A549 (cell line): ENCODE results near the gene ASPSCR1. TPM values are rescaled to one million over a fixed set of nuclear protein-coding genes. Genes with fewer than 3 reads are reported as not detected.

Experiments used
- ATAC-seq, 2 experiments: fragments of 200-7000 bp in 1 of 2; fragments of >200 bp in 1 of 2; cut with Nextera tagmentation in 1 of 2; cut with Tn5 transposase in 1 of 2; 3 replicates each; pipeline versions ENCODE4 v1.8.0 to v1.9.1; 2018 to 2020; ENCODE audit warnings: mild to moderate bottlenecking in 1 of 2, moderate library complexity in 1 of 2
- CTCF ChIA-PET: fragments of 300-600 bp; sonication (Branson Sonifier 250); formaldehyde crosslinking; extraction: SDS; loops from one replicate; lab custom pipeline; 2021; ENCODE audit warnings: antibody characterized with exemption, inconsistent platforms; lab: Yijun Ruan, JAX
- POLR2A ChIA-PET: fragments of 350-600 bp; formaldehyde crosslinking; extraction: SDS; loops from one replicate; lab custom pipeline; 2021; ENCODE audit warnings: antibody characterized with exemption, inconsistent platforms; lab: Yijun Ruan, JAX
- DNase-seq, 2 experiments: peaks; one replicate each; pipeline versions ENCODE4 v3.0.0 to v3.0.0-alpha.2; 2011 to 2016; ENCODE audit warnings: low read depth in 1 of 2, low spot score in 1 of 2
- FAIRE-seq: peaks from 2 replicates; lab custom pipeline; 2011; peaks lifted over from hg19 to GRCh38; lab: Jason Lieb, UNC
- H3K27ac ChIP-seq, 2 experiments: fragments of >200 bp; sonication (Bioruptor Twin); formaldehyde crosslinking; 3 replicates each; pipeline ENCODE4 v1.5.1; 2016 to 2017
- H3K4me1 ChIP-seq: fragments of >200 bp; sonication (Bioruptor Twin); formaldehyde crosslinking; 3 replicates; pipeline ENCODE4 v1.6.1; 2016
- H3K4me2 ChIP-seq: fragments of >200 bp; sonication (Bioruptor Twin); formaldehyde crosslinking; 3 replicates; pipeline ENCODE4 v1.6.1; 2016
- H3K4me3 ChIP-seq: fragments of >200 bp; sonication (Bioruptor Twin); formaldehyde crosslinking; 3 replicates; pipeline ENCODE4 v1.5.1; 2016
- H3K9me3 ChIP-seq: fragments of >200 bp; sonication (Bioruptor Twin); formaldehyde crosslinking; 3 replicates; pipeline ENCODE4 v1.6.1; 2016
- CBX2 ChIP-seq: fragments of 200-600 bp; sonication (generic); IDR thresholded peaks from 2 replicates; pipeline ENCODE4 v1.6.1; 2016; ENCODE audit warnings: low read depth, mild to moderate bottlenecking, borderline replicate concordance
- CHD2 ChIP-seq: fragments of 150-350 bp; IDR thresholded peaks from 2 replicates; pipeline ENCODE4 v1.6.1; 2014; ENCODE audit warnings: low read length; ENCODE audit not compliant: partially characterized antibody
- CHD4 ChIP-seq: fragments of 200-600 bp; sonication (generic); IDR thresholded peaks from 2 replicates; pipeline ENCODE4 v1.6.1; 2016; ENCODE audit warnings: antibody characterized with exemption, mild to moderate bottlenecking, borderline replicate concordance
- FOSB ChIP-seq: fragments of 250-450 bp; sonication (Bioruptor Pico); IDR thresholded peaks from 2 replicates; pipeline ENCODE4 v1.5.0; 2020; ENCODE audit warnings: mild to moderate bottlenecking, moderate library complexity
- FOXS1 ChIP-seq: fragments of 250-450 bp; sonication (Bioruptor Pico); IDR thresholded peaks from 2 replicates; pipeline ENCODE4 v1.5.0; 2020; ENCODE audit warnings: mild to moderate bottlenecking, moderate library complexity
- GATA3 ChIP-seq: IDR thresholded peaks from 2 replicates; pipeline ENCODE4 v1.6.1; 2012; ENCODE audit warnings: borderline replicate concordance
- HDAC2 ChIP-seq: fragments of 200-600 bp; sonication (generic); IDR thresholded peaks from 2 replicates; pipeline ENCODE4 v1.6.1; 2016
- HOXA7 ChIP-seq: fragments of 250-450 bp; sonication (Bioruptor Pico); IDR thresholded peaks from 2 replicates; pipeline ENCODE4 v1.5.0; 2020; ENCODE audit warnings: mild to moderate bottlenecking, moderate library complexity
- JUN ChIP-seq, 2 experiments: fragments of >200 bp; sonication (Bioruptor Twin); formaldehyde crosslinking; IDR thresholded peaks; 2 replicates in 1 of 2; 3 replicates in 1 of 2; pipeline ENCODE4 v1.6.1; 2016 to 2017
- JUNB ChIP-seq: fragments of >200 bp; sonication (Bioruptor Twin); formaldehyde crosslinking; IDR thresholded peaks from 2 replicates; pipeline ENCODE4 v1.6.1; 2016
- KDM1A ChIP-seq: fragments of 200-600 bp; sonication (generic); IDR thresholded peaks from 2 replicates; pipeline ENCODE4 v1.6.1; 2016; ENCODE audit warnings: low read depth, mild to moderate bottlenecking
- MAFK ChIP-seq: fragments of 450-650 bp; IDR thresholded peaks from 2 replicates; pipeline ENCODE4 v1.6.1; 2014; ENCODE audit not compliant: partially characterized antibody
- MAZ ChIP-seq: fragments of 150-350 bp; IDR thresholded peaks from 2 replicates; pipeline ENCODE4 v1.6.1; 2014; ENCODE audit warnings: antibody characterized with exemption, low read depth, low read length, borderline replicate concordance
- MYC ChIP-seq: IDR thresholded peaks from 2 replicates; pipeline ENCODE4 v1.6.1; 2012; ENCODE audit warnings: mild to moderate bottlenecking, inconsistent platforms, low read length, improper control_type of control experiment, borderline replicate concordance
- NPAS2 ChIP-seq: fragments of 250-450 bp; sonication (Bioruptor Pico); IDR thresholded peaks from 2 replicates; pipeline ENCODE4 v1.8.0; 2022; ENCODE audit warnings: mild to moderate bottlenecking, moderate library complexity, borderline replicate concordance
- NR3C1 ChIP-seq: fragments of >200 bp; sonication (Bioruptor Twin); formaldehyde crosslinking; IDR thresholded peaks from 3 replicates; pipeline ENCODE4 v1.6.1; 2017
- RAD21 ChIP-seq, 2 experiments: fragments of >200 bp in 1 of 2; sonication (Bioruptor Twin) in 1 of 2; formaldehyde crosslinking in 1 of 2; IDR thresholded peaks in 1 of 2; conservative IDR thresholded peaks in 1 of 2; 2 replicates in 1 of 2; 3 replicates in 1 of 2; pipeline ENCODE4 v1.6.1; 2012 to 2018; ENCODE audit warnings: inconsistent platforms in 1 of 2
- TP53 ChIP-seq: fragments of 250-450 bp; sonication (Bioruptor Pico); IDR thresholded peaks from 2 replicates; pipeline ENCODE4 v1.5.0; 2021; ENCODE audit warnings: mild to moderate bottlenecking, moderate library complexity
- ZFP36 ChIP-seq: fragments of 450-650 bp; IDR thresholded peaks from 2 replicates; pipeline ENCODE4 v1.6.1; 2014; ENCODE audit warnings: borderline replicate concordance; ENCODE audit not compliant: partially characterized antibody
- ZNF302 ChIP-seq: fragments of 250-450 bp; sonication (Bioruptor Pico); IDR thresholded peaks from 2 replicates; pipeline ENCODE4 v1.9.0; 2021; ENCODE audit warnings: inconsistent platforms, mild to moderate bottlenecking, moderate library complexity
- ZSCAN20 ChIP-seq: fragments of 250-450 bp; sonication (Bioruptor Pico); IDR thresholded peaks from 2 replicates; pipeline ENCODE4 v1.8.0; 2022; ENCODE audit warnings: mild to moderate bottlenecking, moderate library complexity
- WGBS: methylation state at CpG from one replicate; pipeline ENCODE4 v1.1.6; 2017; ENCODE audit errors: missing lambda C conversion rate; 5-methylcytosine and 5-hydroxymethylcytosine counted together
- polyA plus RNA-seq, 4 experiments: library from polyadenylated mRNA; depleted of rRNA in 3 of 4; stranded (reverse); fragments of >200 nt; fragmentation: RNase III in 1 of 4; extraction: RNeasy Plus Mini Kit Qiagen cat#74134 plus additional on column Dnase treatment in 1 of 4; gene quantifications; 2 replicates in 3 of 4; 3 replicates in 1 of 4; pipeline ENCODE4 v1.2.3, GENCODE V29; 2011 to 2017
- TF ChIP-seq, protein P1 (sequence below): fragments of 200-600 bp; sonication (generic); IDR thresholded peaks from 2 replicates; pipeline ENCODE4 v1.6.1; 2016; ENCODE audit warnings: antibody characterized with exemption, mild to moderate bottlenecking, moderate library complexity
- TF ChIP-seq, protein P2 (sequence below): IDR thresholded peaks from 2 replicates; pipeline ENCODE4 v1.6.1; 2012

The ASPSCR1 gene
- polyA plus RNA-seq, 2 of the 4 experiments (the other 2 are of a cell fraction), result 12.3 to 25.7 TPM

- TF ChIP-seq ZFP36 (no peak), ZNF302 (CRISPR knock-in tag) (no peak)
Observed at GRCh38 chr17:82064433-82065192, 87.2 kb downstream of the ASPSCR1 start (continued).

DNA sequence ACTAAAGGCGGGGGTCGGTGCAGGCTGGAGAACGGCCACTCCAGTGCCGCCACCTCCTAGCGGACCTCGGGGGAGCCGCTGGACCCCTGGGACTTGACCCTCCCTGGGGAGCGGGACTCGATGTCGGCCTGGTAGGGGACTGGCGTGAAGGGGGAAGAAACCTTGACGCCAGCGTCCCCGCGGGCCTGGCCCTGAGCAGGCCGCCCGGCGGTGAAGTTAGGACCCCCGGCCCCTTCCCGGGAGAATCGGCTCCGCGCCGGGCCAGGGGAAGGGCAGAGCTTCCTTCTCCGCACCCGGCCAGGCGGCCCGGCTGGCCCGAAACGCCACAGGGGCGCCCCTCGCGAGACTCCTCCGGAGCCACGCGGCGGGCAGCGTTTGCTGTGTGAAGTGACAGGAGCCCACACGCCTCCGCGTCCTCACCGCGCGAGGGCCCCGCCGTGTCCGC, 87.8 kb downstream of the ASPSCR1 start:
- WGBS, result under 1% methylated on average over 24 of the region's 47 CpGs
- H3K9me3 ChIP-seq, result no peaks in the 10 kb centered on the region
- peaks cover 19% of the 10 kb centered on the region for H3K4me1 ChIP-seq
- FAIRE-seq (no peak), ATAC-seq (peak; percentile 10 to 33; a peak in 4 of 6 replicates), DNase-seq (peak in 1 of 2 experiments; percentile 66)
- ChIA-PET POLR2A (interaction anchor here (0.6 to 3.1 kb wide), 3 partner anchors 14 to 172 kb away, joined by 3 to 11 read pairs (median 3); partner anchors contain the start of gene FASN), CTCF (interaction anchor here (0.7 to 21.7 kb wide), 8 partner anchors 11 to 105 kb away, joined by 3 to 191 read pairs (median 8); partner anchors contain the start of genes DCXR, GPS1, NOTUM and RAC3)
- TF ChIP-seq JUN (IDR thresholded peaks at IDR 0.05) (no peak), MYC (0 out of 2 replicates have a peak, but pooled peaks have one; percentile 12), CHD2 (peak; percentile 76)
- TF ChIP-seq, protein P1, sequence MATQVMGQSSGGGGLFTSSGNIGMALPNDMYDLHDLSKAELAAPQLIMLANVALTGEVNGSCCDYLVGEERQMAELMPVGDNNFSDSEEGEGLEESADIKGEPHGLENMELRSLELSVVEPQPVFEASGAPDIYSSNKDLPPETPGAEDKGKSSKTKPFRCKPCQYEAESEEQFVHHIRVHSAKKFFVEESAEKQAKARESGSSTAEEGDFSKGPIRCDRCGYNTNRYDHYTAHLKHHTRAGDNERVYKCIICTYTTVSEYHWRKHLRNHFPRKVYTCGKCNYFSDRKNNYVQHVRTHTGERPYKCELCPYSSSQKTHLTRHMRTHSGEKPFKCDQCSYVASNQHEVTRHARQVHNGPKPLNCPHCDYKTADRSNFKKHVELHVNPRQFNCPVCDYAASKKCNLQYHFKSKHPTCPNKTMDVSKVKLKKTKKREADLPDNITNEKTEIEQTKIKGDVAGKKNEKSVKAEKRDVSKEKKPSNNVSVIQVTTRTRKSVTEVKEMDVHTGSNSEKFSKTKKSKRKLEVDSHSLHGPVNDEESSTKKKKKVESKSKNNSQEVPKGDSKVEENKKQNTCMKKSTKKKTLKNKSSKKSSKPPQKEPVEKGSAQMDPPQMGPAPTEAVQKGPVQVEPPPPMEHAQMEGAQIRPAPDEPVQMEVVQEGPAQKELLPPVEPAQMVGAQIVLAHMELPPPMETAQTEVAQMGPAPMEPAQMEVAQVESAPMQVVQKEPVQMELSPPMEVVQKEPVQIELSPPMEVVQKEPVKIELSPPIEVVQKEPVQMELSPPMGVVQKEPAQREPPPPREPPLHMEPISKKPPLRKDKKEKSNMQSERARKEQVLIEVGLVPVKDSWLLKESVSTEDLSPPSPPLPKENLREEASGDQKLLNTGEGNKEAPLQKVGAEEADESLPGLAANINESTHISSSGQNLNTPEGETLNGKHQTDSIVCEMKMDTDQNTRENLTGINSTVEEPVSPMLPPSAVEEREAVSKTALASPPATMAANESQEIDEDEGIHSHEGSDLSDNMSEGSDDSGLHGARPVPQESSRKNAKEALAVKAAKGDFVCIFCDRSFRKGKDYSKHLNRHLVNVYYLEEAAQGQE, result peak; percentile 49; the same call in 1 of the 2 replicates
- TF ChIP-seq, protein P2, sequence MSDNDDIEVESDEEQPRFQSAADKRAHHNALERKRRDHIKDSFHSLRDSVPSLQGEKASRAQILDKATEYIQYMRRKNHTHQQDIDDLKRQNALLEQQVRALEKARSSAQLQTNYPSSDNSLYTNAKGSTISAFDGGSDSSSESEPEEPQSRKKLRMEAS, result no peak; the same call in 1 of the 2 replicates
- H3K4me2 ChIP-seq, result peak overlapping the region; percentile 99
- H3K27ac ChIP-seq, result peak overlapping the region; percentile 94 to 96
- peak overlapping the region; percentile 94 for H3K4me3 ChIP-seq

DNA sequence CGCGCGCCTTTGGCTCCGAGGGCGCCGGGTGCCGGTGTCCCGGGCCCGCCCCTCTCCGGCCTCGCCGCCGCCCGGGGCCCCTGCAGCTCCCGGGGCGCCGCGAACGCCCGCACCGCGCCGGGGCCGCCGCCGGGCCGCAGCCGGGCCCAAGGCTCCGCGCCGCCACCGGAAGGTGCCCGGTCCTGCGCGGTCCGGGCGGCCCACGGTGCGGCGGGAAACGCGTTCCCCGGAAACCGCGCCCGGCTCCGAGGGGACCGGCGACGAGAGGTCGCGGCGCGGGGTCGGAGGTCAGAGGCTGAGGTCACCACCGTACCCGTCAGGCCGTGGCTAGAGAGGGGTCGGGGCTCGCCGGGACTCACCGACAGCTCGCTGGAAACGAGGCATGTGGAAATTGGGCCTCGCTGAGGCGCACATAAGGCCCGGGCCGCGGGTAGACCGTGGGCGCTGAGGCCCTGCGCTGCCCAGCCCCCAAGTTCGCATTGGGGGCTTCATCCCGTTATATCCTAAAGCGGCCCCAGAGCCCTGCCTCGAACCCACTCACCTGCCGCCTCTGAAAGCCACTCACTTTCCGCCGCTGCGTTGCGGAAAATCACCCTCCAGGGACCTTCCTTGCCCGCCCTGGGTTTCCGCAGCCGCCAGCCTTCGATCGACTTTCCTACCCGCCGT, 88.3 kb downstream of the ASPSCR1 start, which contains the start of gene DUS1L:
TSS of gene DUS1L (minus strand) at position 167 of the 666 bp plus-strand sequence. CDS start 745 bp downstream, outside the sequence.
- Histone ChIP-seq H3K9me3 (no peaks in the 10 kb centered on the region), H3K4me2 (peak within 1 kb of the TSS; percentile 99), H3K27ac (peak within 1 kb of the TSS; percentile 94 to 96), H3K4me3 (peak within 1 kb of the TSS; percentile 94), H3K4me1 (peaks cover 19% of the 10 kb centered on the region)
- ATAC-seq (peak; percentile 52 to 65; a peak in 5 of 6 replicates), FAIRE-seq (no peak), DNase-seq (peak; percentile 68 to 72)
- ChIA-PET CTCF (interaction anchor here (0.9 to 21.7 kb wide), 8 partner anchors 11 to 106 kb away, joined by 3 to 191 read pairs (median 8); partner anchors contain the start of genes DCXR, GPS1, NOTUM and RAC3), POLR2A (interaction anchor here (1.3 to 3.1 kb wide), 2 partner anchors 15 to 33 kb away, joined by 3 to 11 read pairs; partner anchors contain the start of gene FASN)
- WGBS, result 36% methylated on average over 34 of the region's 88 CpGs
- 0 out of 2 replicates have a peak, but pooled peaks have one; percentile 73 for TF ChIP-seq MAZ
- peak; percentile 80; the same call in 1 of the 2 replicates for TF ChIP-seq TP53 (CRISPR knock-in tag)
- peak; percentile 86 to 97; a peak in 4 of 5 replicates for TF ChIP-seq JUN (IDR thresholded peaks at IDR 0.05)
- no peak for TF ChIP-seq RAD21 (conservative IDR thresholded peaks at IDR 0.05 in 1 of 2, IDR thresholded peaks at IDR 0.05 in 1 of 2)
- no peak for TF ChIP-seq MAFK
- TF ChIP-seq CBX2, result no peak
- no peak for TF ChIP-seq HOXA7 (CRISPR knock-in tag)
- no peak for TF ChIP-seq FOSB
- TF ChIP-seq, protein P1, result peak; percentile 42
- no peak for TF ChIP-seq KDM1A
- TF ChIP-seq NPAS2, result no peak
- no peak for TF ChIP-seq CHD4
- no peak for TF ChIP-seq JUNB
- TF ChIP-seq HDAC2, result no peak
- no peak for TF ChIP-seq ZSCAN20 (CRISPR knock-in tag)
- no peak for TF ChIP-seq FOXS1 (CRISPR knock-in tag)
- TF ChIP-seq NR3C1, result no peak
- TF ChIP-seq GATA3, result peak; percentile 55
